Dedifferentiated amniotic fluid mesenchymal stem cell (primary cell): ENCODE results near the gene H2BK1.

Experiments used
- DNase-seq: peaks from one replicate; pipeline ENCODE4 v3.0.0-alpha.2; 2016; ENCODE audit errors: extremely low spot score

Gene H2BK1

GRCh38 chr7:151204383-151205032 is 5.8 kb downstream of the H2BK1 start:
- DNase-seq, result no peak

GRCh38 chr7:151202836-151203235 is 7.5 kb downstream of the H2BK1 start:
- no peak for DNase-seq

GRCh38 chr7:151201751-151202150 is 8.5 kb downstream of the H2BK1 start:
- DNase-seq, result no peak

- DNase-seq, result no peak
These were observed 8.9 kb downstream of the H2BK1 start for GRCh38 chr7:151201344-151201743.

- DNase-seq, result no peak
These were observed 11.1 kb downstream of the H2BK1 start for GRCh38 chr7:151198945-151199848.

GRCh38 chr7:151197932-151198331 is 12.4 kb downstream of the H2BK1 start:
- no peak for DNase-seq

- no peak for DNase-seq
These were observed 14.5 kb downstream of the H2BK1 start for GRCh38 chr7:151195616-151196450.

GRCh38 chr7:151194188-151194587 is 16.1 kb downstream of the H2BK1 start:
- DNase-seq, result no peak

- DNase-seq, result no peak
These were observed 16.9 kb downstream of the H2BK1 start for GRCh38 chr7:151193203-151193978.

GRCh38 chr7:151192002-151192539 is 18.2 kb downstream of the H2BK1 start:
- no peak for DNase-seq

- no peak for DNase-seq
These were observed 18.7 kb downstream of the H2BK1 start for GRCh38 chr7:151191544-151191943.

GRCh38 chr7:151189038-151189437 is 21.2 kb downstream of the H2BK1 start:
- DNase-seq, result no peak

- DNase-seq, result no peak
These were observed 22.1 kb downstream of the H2BK1 start for GRCh38 chr7:151188252-151188542.

GRCh38 chr7:151187409-151188251 is 22.7 kb downstream of the H2BK1 start:
- no peak for DNase-seq

- no peak for DNase-seq
These were observed 23.5 kb downstream of the H2BK1 start, which contains the start of gene ASB10 for GRCh38 chr7:151186640-151187408. TSS of gene ASB10 (minus strand) at chr7:151187250. CDS start at chr7:151187130, 120 bp downstream.

- DNase-seq, result no peak
These were observed 24.3 kb downstream of the H2BK1 start for GRCh38 chr7:151185762-151186639.

GRCh38 chr7:151181011-151181431 is 29.3 kb downstream of the H2BK1 start:
- no peak for DNase-seq

GRCh38 chr7:151179946-151180345 is 30.3 kb downstream of the H2BK1 start:
- no peak for DNase-seq
